SK-N-SH (cell line): Measurements from ENCODE around the gene TTC31. TPM values are rescaled to one million over a fixed set of nuclear protein-coding genes. Genes with fewer than 3 reads are reported as not detected.

Source experiments
- CTCF ChIA-PET: fragments of 300-600, 350-600 bp; formaldehyde crosslinking; extraction: SDS; loops from one replicate; lab custom pipeline; 2021; lab: Yijun Ruan, JAX
- POLR2A ChIA-PET: fragments of 350-600 bp; sonication (Branson Sonifier 250); formaldehyde crosslinking; extraction: SDS; loops from one replicate; lab custom pipeline; 2020; ENCODE audit warnings: antibody characterized with exemption, inconsistent platforms; lab: Yijun Ruan, JAX
- DNase-seq: peaks from one replicate; pipeline ENCODE4 v3.0.0; 2012
- H2AFZ ChIP-seq: fragments of 200-600 bp; sonication (generic); 2 replicates; pipeline ENCODE4 v1.8.1; 2016; ENCODE audit warnings: antibody characterized with exemption, mild to moderate bottlenecking, low read depth
- H3F3A ChIP-seq: fragments of 200-600 bp; sonication (generic); replicated peaks from 2 replicates; pipeline ENCODE3; 2016; ENCODE audit warnings: antibody characterized with exemption, mild to moderate bottlenecking; ENCODE audit not compliant: insufficient read depth
- H3K27ac ChIP-seq, 2 experiments: fragments of 200-500 bp in 1 of 2; fragments of 200-600 bp in 1 of 2; sonication (Bioruptor generic) in 1 of 2; sonication (generic), shearing (Covaris generic) in 1 of 2; 2 replicates each; pipeline versions ENCODE4 v1.5.1 to v1.6.1; 2014 to 2016; ENCODE audit warnings: low read depth in 2 of 2, inconsistent platforms in 1 of 2, low read length in 1 of 2, mild to moderate bottlenecking in 1 of 2, mixed read lengths in 1 of 2
- H3K27me3 ChIP-seq: fragments of 200-600 bp; sonication (generic), shearing (Covaris generic); 2 replicates; pipeline ENCODE4 v1.6.1; 2016; ENCODE audit warnings: mixed run types; ENCODE audit not compliant: insufficient read depth
- H3K36me3 ChIP-seq, 2 experiments: fragments of 200-500 bp in 1 of 2; fragments of 200-600 bp in 1 of 2; sonication (Bioruptor generic) in 1 of 2; sonication (generic) in 1 of 2; replicated peaks in 1 of 2; 2 replicates each; pipeline versions ENCODE3 to v1.5.1; 2014 to 2016; ENCODE audit warnings: low read length in 1 of 2, mild to moderate bottlenecking in 1 of 2; ENCODE audit not compliant: insufficient read depth in 2 of 2, control insufficient read depth in 1 of 2
- H3K4me1 ChIP-seq, 2 experiments: fragments of 200-500 bp in 1 of 2; fragments of 200-600 bp in 1 of 2; sonication (Bioruptor generic) in 1 of 2; sonication (generic), shearing (Covaris generic) in 1 of 2; 2 replicates each; pipeline versions ENCODE4 v1.5.1 to v1.6.1; 2014 to 2016; ENCODE audit warnings: low read depth in 1 of 2, low read length in 1 of 2, mixed run types in 1 of 2; ENCODE audit not compliant: insufficient read depth in 2 of 2, control insufficient read depth in 1 of 2
- H3K4me2 ChIP-seq: fragments of 200-600 bp; sonication (generic), shearing (Covaris generic); 2 replicates; pipeline ENCODE4 v1.6.1; 2017; ENCODE audit warnings: mixed run types
- H3K4me3 ChIP-seq, 2 experiments: fragments of 200-500 bp in 1 of 2; fragments of 200-600 bp in 1 of 2; sonication (Bioruptor generic) in 1 of 2; sonication (generic), shearing (Covaris generic) in 1 of 2; 2 replicates each; pipeline versions ENCODE4 v1.5.1 to v1.8.1; 2014 to 2016; ENCODE audit warnings: low read depth in 2 of 2, inconsistent platforms in 1 of 2, low read length in 1 of 2, mild to moderate bottlenecking in 1 of 2, mixed read lengths in 1 of 2, moderate library complexity in 1 of 2
- H3K79me2 ChIP-seq: fragments of 200-600 bp; sonication (generic); 2 replicates; pipeline ENCODE4 v1.8.1; 2017; ENCODE audit warnings: mild to moderate bottlenecking; ENCODE audit not compliant: insufficient read depth
- H3K9ac ChIP-seq: fragments of 200-600 bp; sonication (generic); 2 replicates; pipeline ENCODE4 v1.6.1; 2017; ENCODE audit warnings: mixed run types
- H3K9me2 ChIP-seq: fragments of 200-600 bp; sonication (generic); 2 replicates; pipeline ENCODE4 v1.6.1; 2017; ENCODE audit warnings: mixed run types
- H3K9me3 ChIP-seq: fragments of 200-600 bp; sonication (generic); 2 replicates; pipeline ENCODE4 v1.6.1; 2017; ENCODE audit warnings: mixed run types, mild to moderate bottlenecking, moderate library complexity
- H4K20me1 ChIP-seq: fragments of 200-600 bp; sonication (generic); 2 replicates; pipeline ENCODE4 v1.6.1; 2017; ENCODE audit warnings: mild to moderate bottlenecking, mixed run types; ENCODE audit not compliant: insufficient read depth
- CHD2 ChIP-seq: fragments of 150-350 bp; IDR thresholded peaks from 2 replicates; pipeline ENCODE4 v1.6.1; 2018; ENCODE audit warnings: low read length; ENCODE audit not compliant: partially characterized antibody
- EP300 ChIP-seq, 2 experiments: IDR thresholded peaks; 2 replicates each; pipeline versions ENCODE4 v1.4.0 to v1.6.1; 2012; ENCODE audit warnings: borderline replicate concordance in 1 of 2, low read depth in 1 of 2, low read length in 1 of 2
- FOXM1 ChIP-seq: IDR thresholded peaks from 2 replicates; pipeline ENCODE4 v1.4.0; 2012; ENCODE audit warnings: low read depth, mild to moderate bottlenecking
- GATA2 ChIP-seq: sonication (generic); formaldehyde crosslinking; IDR thresholded peaks from 2 replicates; pipeline ENCODE4 v1.5.0; 2020; ENCODE audit warnings: mild to moderate bottlenecking, missing genetic modification reagents
- IRF3 ChIP-seq: fragments of 150-350 bp; IDR thresholded peaks from 2 replicates; pipeline ENCODE4 v1.6.1; 2016; ENCODE audit warnings: mild to moderate bottlenecking, low read depth, low read length
- JUND ChIP-seq: IDR thresholded peaks from 2 replicates; pipeline ENCODE4 v1.4.0; 2012
- MEF2A ChIP-seq: IDR thresholded peaks from 2 replicates; pipeline ENCODE4 v1.4.0; 2012; ENCODE audit warnings: low read depth, borderline replicate concordance
- NFIC ChIP-seq: IDR thresholded peaks from 2 replicates; pipeline ENCODE4 v1.4.0; 2012; ENCODE audit warnings: borderline replicate concordance
- NRF1 ChIP-seq: IDR thresholded peaks from 2 replicates; pipeline ENCODE4 v1.6.1; 2012; ENCODE audit warnings: low read depth, mild to moderate bottlenecking, low read length
- POLR2AphosphoS5 ChIP-seq: IDR thresholded peaks from 2 replicates; pipeline ENCODE4 v1.6.1; 2012; ENCODE audit warnings: low read depth, low read length
- RAD21 ChIP-seq: IDR thresholded peaks from 2 replicates; pipeline ENCODE4 v1.6.1; 2012; ENCODE audit warnings: mild to moderate bottlenecking, low read length
- RCOR1 ChIP-seq: fragments of 150-350 bp; IDR thresholded peaks from 2 replicates; pipeline ENCODE4 v1.6.1; 2017; ENCODE audit warnings: antibody characterized with exemption, low read length
- RFX5 ChIP-seq: IDR thresholded peaks from 2 replicates; pipeline ENCODE4 v1.6.1; 2012; ENCODE audit warnings: mild to moderate bottlenecking, improper control_type of control experiment, low read length
- RXRA ChIP-seq: IDR thresholded peaks from 2 replicates; pipeline ENCODE4 v1.4.0; 2012; ENCODE audit warnings: low read depth, mild to moderate bottlenecking, borderline replicate concordance
- SIN3A ChIP-seq: IDR thresholded peaks from 2 replicates; pipeline ENCODE4 v1.6.1; 2012; ENCODE audit warnings: low read depth, mild to moderate bottlenecking, low read length, moderate library complexity, borderline replicate concordance
- USF2 ChIP-seq: fragments of 150-350 bp; IDR thresholded peaks from 2 replicates; pipeline ENCODE4 v1.6.1; 2017; ENCODE audit warnings: antibody characterized with exemption, low read length, low read depth, borderline replicate concordance
- YY1 ChIP-seq: IDR thresholded peaks from 2 replicates; pipeline ENCODE4 v1.4.0; 2012; ENCODE audit warnings: low read depth, mild to moderate bottlenecking
- whole genome bisulfite sequencing: methylation state at CpG from one replicate; pipeline ENCODE4 v1.1.6; 2017; ENCODE audit warnings: low lambda C conversion rate; 5-methylcytosine and 5-hydroxymethylcytosine counted together
- polyA plus RNA-seq, 3 experiments: library from polyadenylated mRNA; depleted of rRNA; stranded (reverse); fragments of >200 nt; gene quantifications; 2 replicates each; pipeline ENCODE4 v1.2.3, GENCODE V29; 2012
- TF ChIP-seq, protein P1 (sequence below): IDR thresholded peaks from 2 replicates; pipeline ENCODE4; 2012
- TF ChIP-seq, protein P2 (sequence below): IDR thresholded peaks from 2 replicates; pipeline ENCODE4 v1.4.0; 2012; ENCODE audit warnings: low read depth

TTC31 gene
- polyA plus RNA-seq, 1 of the 3 experiments (the other 2 are of a cell fraction), result 27.9 TPM

DNA sequence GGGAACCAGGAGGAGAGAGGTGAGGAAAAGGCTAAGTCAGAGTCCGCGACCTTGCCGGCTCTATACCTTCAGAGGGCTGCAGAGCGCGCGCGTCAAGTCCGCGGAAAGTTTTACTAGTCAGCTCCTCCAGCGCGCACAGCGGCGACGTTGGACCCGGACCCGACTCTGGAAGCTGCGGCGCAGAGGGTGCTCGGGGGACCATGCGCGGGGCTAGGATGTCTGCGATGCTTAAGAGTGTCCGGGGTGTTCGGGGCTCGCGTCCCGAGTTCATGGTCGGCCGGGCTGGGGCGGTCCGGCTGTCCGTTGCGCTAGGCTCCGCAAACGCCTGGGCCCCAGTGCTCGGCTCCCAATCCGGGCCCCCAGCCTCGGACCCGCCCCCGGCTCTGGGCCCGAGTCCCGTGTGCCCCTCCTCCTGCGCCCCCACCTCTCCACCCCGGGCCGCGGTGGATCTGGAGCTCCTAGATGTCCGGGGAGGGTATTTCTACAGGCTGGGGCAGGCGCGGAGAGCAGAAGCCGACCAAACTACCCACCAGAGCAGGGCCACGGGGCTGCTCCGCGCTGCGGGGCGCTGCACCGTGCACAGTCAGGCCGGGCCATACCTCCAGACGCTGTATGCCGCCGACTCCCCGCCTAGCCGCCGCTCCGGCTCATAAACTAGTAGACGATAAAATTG, 16.5 kb downstream of the TTC31 start, which contains the start of gene LBX2:
TSS of gene LBX2 (minus strand) at position 337 of the 673 bp plus-strand sequence. CDS start at position 271, 66 bp downstream.
- WGBS, result 39% methylated on average over 33 of the region's 65 CpGs
- Histone ChIP-seq H3F3A (peaks cover 3% of the 10 kb centered on the region), H3K27ac (no peak within 1 kb of the TSS; a peak in 1 of 4 replicates), H3K36me3 (peaks cover under 1 to 1% of the 10 kb centered on the region in 2 experiments), H3K4me2 (peak within 1 kb of the TSS; percentile 26; the same call in 1 of the 2 replicates), H3K79me2 (no peaks in the 10 kb centered on the region), H2AFZ (peak within 1 kb of the TSS; percentile 72), H3K27me3 (no peaks in the 10 kb centered on the region), H3K9ac (no peak within 1 kb of the TSS), H3K4me1 (peaks cover 0 to 22% of the 10 kb centered on the region in 2 experiments; a peak in 1 of 4 replicates), H4K20me1 (no peaks in the 10 kb centered on the region), H3K4me3 (peak within 1 kb of the TSS in 1 of 2 experiments; percentile 24; a peak in 2 of 4 replicates), H3K9me3 (no peaks in the 10 kb centered on the region), H3K9me2 (no peaks in the 10 kb centered on the region)
- TF ChIP-seq EP300 (IDR thresholded peaks at IDR 0.05; ENCODE audit: borderline replicate concordance in 1 of 2, low read depth in 1 of 2, low read length in 1 of 2) (no peak), JUND (no peak), NRF1 (no peak), YY1 (no peak), GATA2 (CRISPR knock-in tag) (no peak), POLR2AphosphoS5 (no peak), RFX5 (no peak), IRF3 (no peak), MEF2A (no peak), RXRA (no peak), FOXM1 (no peak), CHD2 (no peak), RCOR1 (no peak), RAD21 (no peak), SIN3A (no peak), USF2 (no peak), NFIC (no peak)
- TF ChIP-seq, protein P1, sequence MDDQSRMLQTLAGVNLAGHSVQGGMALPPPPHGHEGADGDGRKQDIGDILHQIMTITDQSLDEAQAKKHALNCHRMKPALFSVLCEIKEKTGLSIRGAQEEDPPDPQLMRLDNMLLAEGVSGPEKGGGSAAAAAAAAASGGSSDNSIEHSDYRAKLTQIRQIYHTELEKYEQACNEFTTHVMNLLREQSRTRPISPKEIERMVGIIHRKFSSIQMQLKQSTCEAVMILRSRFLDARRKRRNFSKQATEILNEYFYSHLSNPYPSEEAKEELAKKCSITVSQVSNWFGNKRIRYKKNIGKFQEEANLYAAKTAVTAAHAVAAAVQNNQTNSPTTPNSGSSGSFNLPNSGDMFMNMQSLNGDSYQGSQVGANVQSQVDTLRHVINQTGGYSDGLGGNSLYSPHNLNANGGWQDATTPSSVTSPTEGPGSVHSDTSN, result no peak
- TF ChIP-seq, protein P2, sequence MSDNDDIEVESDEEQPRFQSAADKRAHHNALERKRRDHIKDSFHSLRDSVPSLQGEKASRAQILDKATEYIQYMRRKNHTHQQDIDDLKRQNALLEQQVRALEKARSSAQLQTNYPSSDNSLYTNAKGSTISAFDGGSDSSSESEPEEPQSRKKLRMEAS, result no peak
- POLR2A ChIA-PET, result interaction anchor here (2.2 to 3.1 kb wide), 2 partner anchors 11 to 30 kb away, joined by 9 to 10 read pairs; partner anchors contain the start of genes AUP1 and HTRA2
- peak; percentile 57 for DNase-seq
- CTCF ChIA-PET, result interaction anchor here (0.9 to 3.7 kb wide), 5 partner anchors 14 to 87 kb away, joined by 3 to 21 read pairs (median 19); partner anchors contain the start of genes AUP1, CCDC142, HTRA2 and TTC31
